ENCODE data around the gene FBXL17.

- TF ChIP-seq, protein P1, sequence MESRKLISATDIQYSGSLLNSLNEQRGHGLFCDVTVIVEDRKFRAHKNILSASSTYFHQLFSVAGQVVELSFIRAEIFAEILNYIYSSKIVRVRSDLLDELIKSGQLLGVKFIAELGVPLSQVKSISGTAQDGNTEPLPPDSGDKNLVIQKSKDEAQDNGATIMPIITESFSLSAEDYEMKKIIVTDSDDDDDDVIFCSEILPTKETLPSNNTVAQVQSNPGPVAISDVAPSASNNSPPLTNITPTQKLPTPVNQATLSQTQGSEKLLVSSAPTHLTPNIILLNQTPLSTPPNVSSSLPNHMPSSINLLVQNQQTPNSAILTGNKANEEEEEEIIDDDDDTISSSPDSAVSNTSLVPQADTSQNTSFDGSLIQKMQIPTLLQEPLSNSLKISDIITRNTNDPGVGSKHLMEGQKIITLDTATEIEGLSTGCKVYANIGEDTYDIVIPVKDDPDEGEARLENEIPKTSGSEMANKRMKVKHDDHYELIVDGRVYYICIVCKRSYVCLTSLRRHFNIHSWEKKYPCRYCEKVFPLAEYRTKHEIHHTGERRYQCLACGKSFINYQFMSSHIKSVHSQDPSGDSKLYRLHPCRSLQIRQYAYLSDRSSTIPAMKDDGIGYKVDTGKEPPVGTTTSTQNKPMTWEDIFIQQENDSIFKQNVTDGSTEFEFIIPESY (IDR thresholded peaks at IDR 0.05): no peak
- TF ChIP-seq, protein P2, sequence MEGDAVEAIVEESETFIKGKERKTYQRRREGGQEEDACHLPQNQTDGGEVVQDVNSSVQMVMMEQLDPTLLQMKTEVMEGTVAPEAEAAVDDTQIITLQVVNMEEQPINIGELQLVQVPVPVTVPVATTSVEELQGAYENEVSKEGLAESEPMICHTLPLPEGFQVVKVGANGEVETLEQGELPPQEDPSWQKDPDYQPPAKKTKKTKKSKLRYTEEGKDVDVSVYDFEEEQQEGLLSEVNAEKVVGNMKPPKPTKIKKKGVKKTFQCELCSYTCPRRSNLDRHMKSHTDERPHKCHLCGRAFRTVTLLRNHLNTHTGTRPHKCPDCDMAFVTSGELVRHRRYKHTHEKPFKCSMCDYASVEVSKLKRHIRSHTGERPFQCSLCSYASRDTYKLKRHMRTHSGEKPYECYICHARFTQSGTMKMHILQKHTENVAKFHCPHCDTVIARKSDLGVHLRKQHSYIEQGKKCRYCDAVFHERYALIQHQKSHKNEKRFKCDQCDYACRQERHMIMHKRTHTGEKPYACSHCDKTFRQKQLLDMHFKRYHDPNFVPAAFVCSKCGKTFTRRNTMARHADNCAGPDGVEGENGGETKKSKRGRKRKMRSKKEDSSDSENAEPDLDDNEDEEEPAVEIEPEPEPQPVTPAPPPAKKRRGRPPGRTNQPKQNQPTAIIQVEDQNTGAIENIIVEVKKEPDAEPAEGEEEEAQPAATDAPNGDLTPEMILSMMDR (IDR thresholded peaks at IDR 0.05; ENCODE audit: low read depth, low read length, missing input control): no peak
- TF ChIP-seq MAX (IDR thresholded peaks at IDR 0.05): no peak
- TF ChIP-seq TAF1 (conservative IDR thresholded peaks at IDR 0.05): no peak
Observed at GRCh38 chr5:108249095-108249784, 132.7 kb downstream of the FBXL17 start.

Data from liver (tissue), 3 donors.